ENCODE data around the gene PMPCB. TPM values are rescaled to one million over a fixed set of nuclear protein-coding genes. Genes with fewer than 3 reads are reported as not detected.
A peak's percentile ranks its signal among the peaks of the same experiment; 100 is the strongest.
"Not testable (repeated sequence)": the region's sequence is repeated elsewhere in the genome, so short reads cannot be mapped to it uniquely, and the experiment has no call there.

The PMPCB gene
- 10 to 100 TPM; 56.4 to 80.5 TPM for total RNA-seq

DNA sequence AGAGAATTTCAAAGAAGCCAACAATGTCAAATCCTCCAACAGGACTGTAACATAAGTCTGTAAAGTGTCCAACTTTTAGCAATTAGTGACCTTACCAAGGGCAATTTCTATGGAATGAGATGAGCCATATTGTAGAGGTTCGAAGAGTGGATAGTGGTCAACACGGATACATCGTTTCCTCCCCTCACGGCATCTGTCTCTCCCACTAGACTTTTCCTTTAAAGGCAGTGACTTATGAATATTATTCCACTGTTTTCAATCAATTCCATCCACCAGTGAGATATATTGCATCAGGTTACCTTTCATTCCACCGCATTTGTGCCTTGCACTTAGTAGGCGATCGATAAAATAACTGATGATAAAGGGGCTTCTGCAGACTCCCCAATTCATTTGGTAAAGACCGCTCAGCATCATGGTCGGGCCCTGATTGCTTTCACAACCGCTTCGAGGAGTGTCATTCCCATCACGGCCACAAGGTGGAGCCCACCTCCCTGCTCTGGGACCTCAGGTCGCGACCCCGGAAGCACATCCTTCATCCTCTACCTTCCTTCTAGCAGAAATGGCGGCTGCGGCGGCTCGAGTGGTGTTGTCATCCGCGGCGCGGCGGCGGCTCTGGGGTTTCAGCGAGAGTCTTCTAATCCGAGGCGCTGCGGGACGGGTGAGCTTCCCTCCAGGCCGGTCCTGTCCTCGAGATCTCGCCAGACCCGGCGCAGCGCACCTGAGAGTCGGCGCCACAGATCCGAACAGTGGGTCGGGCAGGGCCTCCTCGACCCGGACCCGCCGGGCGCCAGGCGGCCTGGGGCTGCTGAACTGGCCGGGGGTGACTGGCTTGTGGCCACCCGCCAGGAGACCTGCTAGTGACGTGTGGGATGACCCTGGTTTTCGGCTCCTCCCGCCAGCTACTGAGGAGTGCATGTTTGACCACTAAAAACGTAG is at the start of gene PMPCB:
PMPCB (plus strand) TSS at position 535 of the 936 bp plus-strand sequence; CDS start at position 560, 25 bp downstream.
- Histone ChIP-seq H3K27me3 (no peaks in the 10 kb centered on the region), H3K36me3 (peaks cover 8% of the 10 kb centered on the region), H3K27ac (peak within 1 kb of the TSS; percentile 62), H3K4me1 (peaks cover 5% of the 10 kb centered on the region), H3K4me3 (peak within 1 kb of the TSS; percentile 85), H3K9ac (ENCODE audit: low read depth in 2 of 2, low read length in 2 of 2) (peak within 1 kb of the TSS; percentile 41 to 92), H3K9me3 (no peaks in the 10 kb centered on the region)
- DNase-seq = peak; percentile 97
- peak; percentile 93 for TF ChIP-seq CTCF (IDR thresholded peaks at IDR 0.05)
- intact Hi-C loops (cut with DNase I) = loop anchor here (5.0 kb wide), 1 partner anchor 110 kb away; no protein-coding TSS in a partner anchor

- H3K9ac ChIP-seq (ENCODE audit: low read depth in 2 of 2, low read length in 2 of 2); DNase-seq; H3K36me3 ChIP-seq; H3K27me3 ChIP-seq; H3K27ac ChIP-seq; H3K4me1 ChIP-seq; intact Hi-C loops (cut with DNase I); H3K4me3 ChIP-seq; H3K9me3 ChIP-seq: not testable (repeated sequence)
Measured at GRCh38 chr7:103253699-103254506, 43.3 kb upstream of the PMPCB start.

DNA sequence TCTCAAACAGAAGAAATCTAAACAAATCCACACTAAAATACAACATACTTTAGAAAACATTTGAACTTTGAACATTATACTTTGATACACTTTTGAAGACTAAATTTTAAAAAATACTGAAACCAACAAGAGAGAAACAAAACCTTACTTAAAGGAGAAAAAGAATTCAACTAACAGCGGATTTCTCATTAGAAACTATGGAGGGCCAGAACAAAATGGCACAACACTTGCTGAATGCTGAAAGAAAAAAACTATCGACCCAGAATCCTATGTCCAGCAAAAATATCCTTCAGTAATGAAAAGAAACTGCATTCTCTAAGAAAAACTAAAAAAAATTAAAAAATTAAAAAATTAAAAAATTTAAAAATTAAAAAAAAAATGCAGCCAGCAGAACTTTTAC is 33.2 kb upstream of the PMPCB start:
- H3K27ac ChIP-seq; H3K9ac ChIP-seq (ENCODE audit: low read depth in 2 of 2, low read length in 2 of 2); H3K9me3 ChIP-seq; H3K4me3 ChIP-seq; DNase-seq; H3K4me1 ChIP-seq; H3K27me3 ChIP-seq; H3K36me3 ChIP-seq; intact Hi-C loops (cut with DNase I): not testable (repeated sequence)

- H3K9ac ChIP-seq (ENCODE audit: low read depth in 2 of 2, low read length in 2 of 2); H3K4me1 ChIP-seq; H3K27me3 ChIP-seq; H3K4me3 ChIP-seq; H3K27ac ChIP-seq; intact Hi-C loops (cut with DNase I); H3K36me3 ChIP-seq; DNase-seq; H3K9me3 ChIP-seq: not testable (repeated sequence)
Measured at GRCh38 chr7:103266229-103266628, 31.0 kb upstream of the PMPCB start.

DNA sequence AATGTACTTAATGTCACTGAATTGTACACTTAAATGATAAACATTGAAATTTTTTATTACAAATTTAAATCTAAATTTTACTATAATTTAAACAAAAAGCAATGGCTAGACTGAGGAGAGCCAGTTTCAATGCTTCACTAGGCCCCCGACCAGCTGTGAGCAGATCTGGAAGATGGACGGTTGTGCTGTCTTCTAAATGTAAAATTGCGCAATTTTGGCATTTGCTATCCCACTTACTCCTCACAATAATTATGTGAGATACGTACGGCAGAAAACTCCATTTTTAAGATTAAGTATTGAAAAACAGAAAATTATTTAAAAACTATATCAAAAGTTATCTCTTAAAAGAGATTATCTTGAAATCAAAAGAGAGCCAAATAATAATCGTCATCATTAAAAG is 23.9 kb upstream of the PMPCB start:
- H3K9me3 ChIP-seq; H3K4me1 ChIP-seq; H3K27ac ChIP-seq; H3K36me3 ChIP-seq; H3K27me3 ChIP-seq; H3K9ac ChIP-seq (ENCODE audit: low read depth in 2 of 2, low read length in 2 of 2); intact Hi-C loops (cut with DNase I); H3K4me3 ChIP-seq; DNase-seq: not testable (repeated sequence)

GRCh38 chr7:103274867-103275266 is 22.4 kb upstream of the PMPCB start:
- H3K36me3 ChIP-seq; H3K4me3 ChIP-seq; H3K9me3 ChIP-seq; H3K9ac ChIP-seq (ENCODE audit: low read depth in 2 of 2, low read length in 2 of 2); H3K27me3 ChIP-seq; H3K4me1 ChIP-seq; H3K27ac ChIP-seq; intact Hi-C loops (cut with DNase I); DNase-seq: not testable (repeated sequence)

GRCh38 chr7:103278195-103278594 is 19.0 kb upstream of the PMPCB start:
- H3K9ac ChIP-seq (ENCODE audit: low read depth in 2 of 2, low read length in 2 of 2); H3K9me3 ChIP-seq; H3K4me3 ChIP-seq; H3K27me3 ChIP-seq; H3K36me3 ChIP-seq; DNase-seq; intact Hi-C loops (cut with DNase I); H3K27ac ChIP-seq; H3K4me1 ChIP-seq: not testable (repeated sequence)

DNA sequence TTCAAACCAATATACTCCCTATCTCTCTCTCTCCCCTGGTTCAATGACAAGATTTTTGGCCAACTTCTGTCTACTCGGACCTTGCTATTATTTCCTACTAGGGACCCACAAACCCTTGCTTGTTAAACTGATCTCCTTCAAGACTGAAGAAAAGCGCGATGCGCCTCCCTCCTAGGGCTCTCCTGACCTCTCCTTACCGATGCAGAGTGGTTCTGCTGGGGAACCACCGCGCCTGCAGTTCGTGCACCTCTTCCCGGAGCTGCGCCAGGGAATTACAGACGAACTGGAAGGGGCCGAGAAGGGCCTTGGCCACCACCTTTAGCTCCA is 17.6 kb upstream of the PMPCB start:
- intact Hi-C loops (cut with DNase I); H3K4me1 ChIP-seq; H3K36me3 ChIP-seq; H3K27ac ChIP-seq; DNase-seq; H3K27me3 ChIP-seq; H3K9me3 ChIP-seq: not testable (repeated sequence)
- peak overlapping the region in 1 of 2 donors; percentile 24 for H3K9ac ChIP-seq (ENCODE audit: low read depth in 2 of 2, low read length in 2 of 2)
- H3K4me3 ChIP-seq = peak overlapping the region; percentile 55

- intact Hi-C loops (cut with DNase I); H3K27me3 ChIP-seq; H3K9me3 ChIP-seq; H3K4me1 ChIP-seq; H3K36me3 ChIP-seq; H3K27ac ChIP-seq: not testable (repeated sequence)
- peak overlapping the region in 1 of 2 donors; percentile 24 for H3K9ac ChIP-seq (ENCODE audit: low read depth in 2 of 2, low read length in 2 of 2)
- peak; percentile 78 for DNase-seq
- peak overlapping the region; percentile 55 for H3K4me3 ChIP-seq
Measured at GRCh38 chr7:103279963-103280802, 17.1 kb upstream of the PMPCB start.

DNA sequence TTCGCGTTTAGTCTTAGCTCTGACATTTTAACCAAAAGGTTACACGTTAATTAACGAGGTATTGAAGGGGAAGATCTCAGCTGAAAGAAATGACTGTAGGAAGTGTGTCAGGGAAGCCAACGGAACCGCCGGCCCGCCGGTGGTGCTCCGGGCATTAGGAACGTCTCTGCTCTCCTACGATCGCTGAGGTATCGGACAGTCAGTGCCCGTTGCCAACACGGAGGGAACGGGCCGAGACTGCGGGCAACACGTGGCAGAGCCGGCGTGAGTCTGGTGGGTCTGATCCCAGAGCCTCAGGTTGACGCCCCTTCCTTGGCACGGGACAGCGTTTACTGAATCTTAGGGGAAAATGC is 16.5 kb upstream of the PMPCB start:
- H3K4me3 ChIP-seq = peak overlapping the region; percentile 55
- H3K27ac ChIP-seq; intact Hi-C loops (cut with DNase I); H3K27me3 ChIP-seq; H3K36me3 ChIP-seq; H3K4me1 ChIP-seq; DNase-seq; H3K9me3 ChIP-seq: not testable (repeated sequence)
- H3K9ac ChIP-seq (ENCODE audit: low read depth in 2 of 2, low read length in 2 of 2) = peak overlapping the region in 1 of 2 donors; percentile 24

- H3K9me3 ChIP-seq; H3K4me1 ChIP-seq; DNase-seq; H3K27ac ChIP-seq; H3K27me3 ChIP-seq; H3K9ac ChIP-seq (ENCODE audit: low read depth in 2 of 2, low read length in 2 of 2); H3K36me3 ChIP-seq; intact Hi-C loops (cut with DNase I); H3K4me3 ChIP-seq: not testable (repeated sequence)
Measured at GRCh38 chr7:103282802-103283427, 14.3 kb upstream of the PMPCB start.
